K562 (cell line): ENCODE data around the gene IGF2. TPM values are rescaled to one million over a fixed set of nuclear protein-coding genes. Genes with fewer than 3 reads are reported as not detected.
A peak's percentile ranks its signal among the peaks of the same experiment; 100 is the strongest.

Experiments used
- ATAC-seq: fragments of 200-7000 bp; cut with Tn5 transposase; 3 replicates; pipeline ENCODE4 v1.9.1; 2020; ENCODE audit warnings: moderate library complexity
- BruUV-seq: library from RNA; stranded (reverse); fragments of 400-500 nt; replicated peaks from 2 replicates; lab custom pipeline; 2021; lab: Mats Ljungman, UMichigan
- CTCF ChIA-PET: fragments of 300-600 bp; formaldehyde crosslinking; extraction: SDS; loops from one replicate; lab custom pipeline; 2021; ENCODE audit warnings: low intra/inter-chr PET ratio; lab: Yijun Ruan, JAX
- POLR2A ChIA-PET: fragments of 300-600, 350-650 bp; sonication (Branson Sonifier 250); formaldehyde crosslinking; extraction: SDS; loops from one replicate; lab custom pipeline; 2021; ENCODE audit warnings: antibody characterized with exemption, inconsistent platforms; lab: Yijun Ruan, JAX
- DNase-seq, 4 experiments: peaks; one replicate each; pipeline versions ENCODE4 v3.0.0 to v3.0.0-alpha.2; 2011 to 2018; ENCODE audit warnings: low spot score in 3 of 4, mixed read lengths in 3 of 4; ENCODE audit errors: extremely low read depth in 1 of 4
- FAIRE-seq: peaks from 2 replicates; lab custom pipeline; 2011; peaks lifted over from hg19 to GRCh38; lab: Jason Lieb, UNC
- H2AFZ ChIP-seq: 2 replicates; pipeline ENCODE4 v1.6.0; 2011; ENCODE audit warnings: low read depth, low read length, control low read depth, inconsistent platforms
- H3K27ac ChIP-seq: fragments of 200-600 bp; 3 replicates; pipeline ENCODE4 v1.8.0; 2011; ENCODE audit warnings: low read depth, mild to moderate bottlenecking, control low read depth, inconsistent platforms, low read length, moderate library complexity, mixed read lengths; ENCODE audit errors: extremely low read depth
- H3K27me3 ChIP-seq, 2 experiments: fragments of 300-600 bp in 1 of 2; 2 replicates in 1 of 2; 3 replicates in 1 of 2; pipeline versions ENCODE4 v1.6.0 to v1.8.0; 2011; ENCODE audit warnings: inconsistent platforms in 2 of 2, low read length in 2 of 2, mild to moderate bottlenecking in 1 of 2, mixed read lengths in 1 of 2, moderate library complexity in 1 of 2; ENCODE audit not compliant: control insufficient read depth in 2 of 2, insufficient read depth in 2 of 2
- H3K36me3 ChIP-seq: fragments of 300-600 bp; 3 replicates; pipeline ENCODE4 v1.8.0; 2011; ENCODE audit warnings: mild to moderate bottlenecking, low read length, inconsistent platforms; ENCODE audit not compliant: control insufficient read depth, insufficient read depth
- H3K4me1 ChIP-seq, 2 experiments: fragments of 200-600 bp in 1 of 2; replicated peaks in 1 of 2; 2 replicates in 1 of 2; 3 replicates in 1 of 2; pipeline versions ENCODE4 v1.5.1 to v1.8.0; 2011; ENCODE audit warnings: inconsistent platforms in 2 of 2, low read length in 2 of 2, mild to moderate bottlenecking in 1 of 2, mixed read lengths in 1 of 2, moderate library complexity in 1 of 2; ENCODE audit not compliant: control insufficient read depth in 2 of 2, insufficient read depth in 2 of 2
- H3K4me2 ChIP-seq: 2 replicates; pipeline ENCODE4 v1.6.1; 2011; ENCODE audit warnings: low read length, control low read depth, inconsistent platforms, mixed read lengths; ENCODE audit not compliant: insufficient read depth
- H3K4me3 ChIP-seq: fragments of 200-600 bp; sonication (generic), shearing (Covaris generic); 2 replicates; pipeline ENCODE4 v1.5.1; 2016; ENCODE audit warnings: control low read depth, inconsistent platforms
- H3K79me2 ChIP-seq: fragments of 200-600 bp; 3 replicates; pipeline ENCODE4 v1.8.0; 2011; ENCODE audit warnings: low read length, inconsistent platforms; ENCODE audit not compliant: control insufficient read depth, insufficient read depth
- H3K9ac ChIP-seq, 2 experiments: 2 replicates each; pipeline versions ENCODE4 v1.6.0 to v1.6.1; 2011; ENCODE audit warnings: low read depth in 2 of 2, low read length in 2 of 2, control low read depth in 1 of 2, inconsistent platforms in 1 of 2, mild to moderate bottlenecking in 1 of 2, mixed read lengths in 1 of 2; ENCODE audit not compliant: insufficient read depth in 1 of 2
- H3K9me1 ChIP-seq: one replicate; pipeline ENCODE4 v1.6.0; 2011; ENCODE audit warnings: inconsistent platforms, mild to moderate bottlenecking, low read length, moderate library complexity; ENCODE audit not compliant: control insufficient read depth, insufficient read depth
- H3K9me3 ChIP-seq: replicated peaks from 2 replicates; pipeline ENCODE4 v1.5.1; 2011; ENCODE audit warnings: low read depth, low read length, inconsistent platforms; ENCODE audit not compliant: control insufficient read depth, insufficient read depth
- H4K20me1 ChIP-seq: replicated peaks from 2 replicates; pipeline ENCODE4 v1.6.1; 2011; ENCODE audit warnings: low read length, inconsistent platforms, mixed read lengths; ENCODE audit not compliant: control insufficient read depth, insufficient read depth
- ELF2 ChIP-seq: fragments of 250-450 bp; sonication (Bioruptor Pico); IDR thresholded peaks from 2 replicates; pipeline ENCODE4 v1.5.0; 2021; ENCODE audit warnings: mild to moderate bottlenecking
- HNRNPL ChIP-seq: fragments of 200-400 bp; formaldehyde crosslinking; IDR thresholded peaks from 2 replicates; pipeline ENCODE4 v1.6.1; 2017; ENCODE audit warnings: low read depth, mild to moderate bottlenecking, low read length
- LARP7 ChIP-seq: fragments of 450-650 bp; IDR thresholded peaks from 2 replicates; pipeline ENCODE4 v1.6.1; 2016
- MYBL2 ChIP-seq, 2 experiments: fragments of 450-650 bp in 1 of 2; sonication (generic) in 1 of 2; formaldehyde crosslinking in 1 of 2; IDR thresholded peaks; 2 replicates each; pipeline versions ENCODE4 v1.6.1 to v1.8.1; 2017 to 2022; ENCODE audit warnings: borderline replicate concordance in 1 of 2, inconsistent platforms in 1 of 2, low read depth in 1 of 2, mild to moderate bottlenecking in 1 of 2, missing genetic modification reagents in 1 of 2, moderate library complexity in 1 of 2
- PRMT5 ChIP-seq: sonication (generic); formaldehyde crosslinking; IDR thresholded peaks from 2 replicates; pipeline ENCODE4 v1.5.0; 2020; ENCODE audit warnings: missing genetic modification reagents
- RBM25 ChIP-seq: fragments of 200-400 bp; formaldehyde crosslinking; IDR thresholded peaks from 2 replicates; pipeline ENCODE4 v1.6.1; 2018; ENCODE audit warnings: low read length, low read depth, moderate library complexity; ENCODE audit not compliant: severe bottlenecking
- SLC30A9 ChIP-seq: fragments of 250-450 bp; sonication (Bioruptor Pico); IDR thresholded peaks from 2 replicates; pipeline ENCODE4 v1.8.0; 2022; ENCODE audit warnings: mild to moderate bottlenecking, moderate library complexity
- TBP ChIP-seq: optimal IDR thresholded peaks from 2 replicates; pipeline ENCODE3; 2011; ENCODE audit warnings: low read depth, low read length, improper control_type of control experiment
- ZC3H11A ChIP-seq: IDR thresholded peaks from 2 replicates; pipeline ENCODE4 v1.6.1; 2012; ENCODE audit warnings: low read depth, low read length, improper control_type of control experiment
- ZNF324 ChIP-seq: fragments of 250-450 bp; sonication (Bioruptor Pico); IDR thresholded peaks from 2 replicates; pipeline ENCODE4 v1.4.0; 2020; ENCODE audit warnings: mild to moderate bottlenecking
- ZNF354B ChIP-seq: fragments of 250-450 bp; sonication (Bioruptor Pico); IDR thresholded peaks from 2 replicates; pipeline ENCODE4 v1.4.0; 2020
- WGBS: fragments of 100-300 bp; shearing (Covaris generic); methylation state at CpG from one replicate; pipeline ENCODE4 v1.1.6; 2016; ENCODE audit warnings: low coverage, mixed read lengths; ENCODE audit not compliant: insufficient coverage; ENCODE audit errors: missing lambda C conversion rate; 5-methylcytosine and 5-hydroxymethylcytosine counted together
- in situ Hi-C: fragments of 300-500 bp; cut with MboI; formaldehyde crosslinking; loops from 4 replicates; pipeline ENCODE4 v1.15.0; 2018; ENCODE audit warnings: inconsistent platforms, mixed read lengths
- intact Hi-C: fragments of 100-400 bp; cut with micrococcal nuclease; formaldehyde crosslinking; loops from 2 replicates; pipeline ENCODE4 v1.14.2; 2022
- polyA plus RNA-seq, 8 experiments: library from polyadenylated mRNA; depleted of rRNA in 4 of 8; stranded (reverse) in 5 of 8; unstranded in 3 of 8; fragments of >200 nt; fragmentation: Nextera tagmentation in 2 of 8; fragmentation: Illumina TruSeq in 1 of 8; extraction: Ambion mirVana in 2 of 8; extraction: Trizol in 1 of 8; gene quantifications; 2 replicates each; pipeline versions ENCODE4 v1.2.1 to v1.2.3, GENCODE V29; 2011 to 2014; ENCODE audit warnings: inconsistent platforms in 1 of 8, missing spikeins in 1 of 8
- total RNA-seq, 7 experiments: library from RNA; depleted of rRNA in 6 of 7; stranded (reverse); fragments of >200 nt in 6 of 7; fragmentation: Illumina TruSeq in 2 of 7; extraction: Trizol in 2 of 7; gene quantifications; 2 replicates each; pipeline versions ENCODE4 v1.2.1 to v1.2.3, GENCODE V29; 2011 to 2021; ENCODE audit warnings: low replicate concordance in 1 of 7
- TF ChIP-seq, protein P1 (sequence below): fragments of 250-450 bp; sonication (Bioruptor Pico); IDR thresholded peaks from 2 replicates; pipeline ENCODE4 v1.9.0; 2021; ENCODE audit warnings: mild to moderate bottlenecking
- TF ChIP-seq, protein P2 (sequence below): sonication (generic); formaldehyde crosslinking; IDR thresholded peaks from 2 replicates; pipeline ENCODE4 v1.8.0; 2023; ENCODE audit warnings: mild to moderate bottlenecking, missing genetic modification reagents
- TF ChIP-seq, protein P3 (sequence below): fragments of 250-450 bp; sonication (Bioruptor Pico); IDR thresholded peaks from 2 replicates; pipeline ENCODE4 v1.8.0; 2021; ENCODE audit warnings: moderate library complexity, mild to moderate bottlenecking, inconsistent platforms

Gene IGF2
- total and polyA plus RNA-seq, 9 of the 15 experiments (the other 6 are each of a cell fraction or from before 2014, with no cell fraction given): 0.16 TPM; not detected in 8

DNA sequence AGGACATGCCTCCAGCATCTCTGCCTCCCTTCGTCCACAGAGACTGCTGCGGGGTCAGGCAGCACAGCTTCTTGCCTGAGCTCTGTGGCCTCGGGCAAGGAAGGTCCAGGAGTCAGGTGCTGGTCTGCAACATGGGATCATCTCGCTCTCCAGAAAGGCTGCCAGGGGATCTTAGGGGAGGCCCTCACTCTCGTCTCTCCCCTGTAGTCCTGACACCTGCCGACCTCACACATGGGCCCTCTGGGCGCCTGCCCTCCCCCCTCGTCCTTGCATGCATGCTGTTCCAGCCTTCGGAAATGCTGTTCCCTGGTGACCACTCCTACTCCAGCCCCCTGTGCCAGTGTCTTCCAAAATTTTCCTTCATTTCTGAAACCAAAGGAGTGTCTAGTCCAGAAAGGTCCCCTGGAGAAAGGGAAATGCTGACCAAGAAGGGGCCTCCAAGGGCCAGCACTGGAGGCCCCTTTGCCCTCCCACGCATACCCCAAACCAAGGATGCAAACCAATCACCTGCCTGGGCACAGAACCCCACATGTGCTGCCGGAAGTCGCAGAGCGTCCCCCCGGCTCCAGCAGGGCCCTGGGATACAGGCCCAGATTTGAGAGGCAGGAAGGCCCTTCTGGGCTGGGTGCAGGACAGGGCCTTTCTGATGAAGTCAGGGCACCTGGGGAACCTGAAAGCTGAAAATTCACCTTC, 41.0 kb downstream of the IGF2 start (continued):
- TF ChIP-seq, protein P1, sequence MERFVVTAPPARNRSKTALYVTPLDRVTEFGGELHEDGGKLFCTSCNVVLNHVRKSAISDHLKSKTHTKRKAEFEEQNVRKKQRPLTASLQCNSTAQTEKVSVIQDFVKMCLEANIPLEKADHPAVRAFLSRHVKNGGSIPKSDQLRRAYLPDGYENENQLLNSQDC (CRISPR knock-in tag): no peak
- TF ChIP-seq, protein P2, sequence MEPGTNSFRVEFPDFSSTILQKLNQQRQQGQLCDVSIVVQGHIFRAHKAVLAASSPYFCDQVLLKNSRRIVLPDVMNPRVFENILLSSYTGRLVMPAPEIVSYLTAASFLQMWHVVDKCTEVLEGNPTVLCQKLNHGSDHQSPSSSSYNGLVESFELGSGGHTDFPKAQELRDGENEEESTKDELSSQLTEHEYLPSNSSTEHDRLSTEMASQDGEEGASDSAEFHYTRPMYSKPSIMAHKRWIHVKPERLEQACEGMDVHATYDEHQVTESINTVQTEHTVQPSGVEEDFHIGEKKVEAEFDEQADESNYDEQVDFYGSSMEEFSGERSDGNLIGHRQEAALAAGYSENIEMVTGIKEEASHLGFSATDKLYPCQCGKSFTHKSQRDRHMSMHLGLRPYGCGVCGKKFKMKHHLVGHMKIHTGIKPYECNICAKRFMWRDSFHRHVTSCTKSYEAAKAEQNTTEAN (CRISPR knock-in tag): no peak
- TF ChIP-seq RBM25 (no peak), ZNF354B (no peak), LARP7 (no peak), ZNF324 (CRISPR knock-in tag) (no peak)
- TF ChIP-seq, protein P3, sequence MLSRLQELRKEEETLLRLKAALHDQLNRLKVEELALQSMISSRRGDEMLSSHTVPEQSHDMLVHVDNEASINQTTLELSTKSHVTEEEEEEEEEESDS (CRISPR knock-in tag): no peak

DNA sequence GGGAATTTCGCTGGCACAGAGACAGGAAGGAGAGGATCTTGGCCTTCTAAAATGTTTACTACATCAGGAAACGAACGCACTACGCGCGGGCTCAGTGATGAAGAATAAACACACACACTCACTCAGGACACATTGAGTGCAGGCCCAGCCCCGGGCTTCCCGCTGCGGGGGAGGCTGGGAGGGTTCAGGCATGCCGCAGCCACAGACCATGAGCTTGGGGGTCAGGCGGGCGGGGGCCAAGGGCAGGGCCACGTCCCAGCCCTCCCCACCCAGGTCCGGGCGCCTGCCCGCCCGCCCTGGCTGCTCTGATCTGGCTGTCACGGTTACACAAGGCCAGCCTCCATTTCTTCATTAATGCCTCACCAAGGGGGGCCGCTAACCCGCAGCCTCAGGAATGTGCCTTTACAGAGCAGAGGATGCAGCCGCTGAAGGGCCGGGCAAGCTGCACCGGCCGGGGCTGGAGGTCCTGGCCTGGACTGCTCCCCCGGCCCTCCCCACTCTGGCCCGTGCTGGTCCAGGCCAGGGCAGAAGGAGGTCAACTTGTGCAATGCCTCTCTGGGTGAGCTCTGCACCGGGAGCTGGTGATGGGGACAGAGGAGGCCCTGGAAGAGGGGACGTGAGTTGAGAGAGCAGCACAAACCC, 41.7 kb downstream of the IGF2 start:
- H2AFZ ChIP-seq: no peak overlapping the region
- intact Hi-C loops (no loop called here), in situ Hi-C loops (no loop called here)
- DNase-seq (peak in 3 of 4 experiments; percentile 8 to 37 (median 28)), ATAC-seq (peak; percentile 32), FAIRE-seq (no peak)
- H3K27ac ChIP-seq: no peak overlapping the region
- no peak overlapping the region for H3K4me3 ChIP-seq
- H3K4me1 ChIP-seq: peaks cover 0 to 22% of the 10 kb centered on the region in 2 experiments; a peak in 1 of 5 replicates
- no TSS peak for BruUV-seq
- ChIA-PET POLR2A (interaction anchor here (0.5 kb wide), 1 partner anchor 478 kb away, joined by 4 read pairs; no protein-coding TSS in a partner anchor), CTCF (no interaction called here)
- WGBS: 5% methylated on average over 16 of the region's 28 CpGs
- peaks cover 4 to 51% of the 10 kb centered on the region in 2 experiments; a peak in 3 of 5 replicates for H3K27me3 ChIP-seq
- H3K9me3 ChIP-seq: no peaks in the 10 kb centered on the region
- H3K9me1 ChIP-seq: no peaks in the 10 kb centered on the region
- H3K9ac ChIP-seq: no peak overlapping the region
- H3K79me2 ChIP-seq: no peaks in the 10 kb centered on the region
- no peaks in the 10 kb centered on the region for H3K36me3 ChIP-seq
- H3K4me2 ChIP-seq: no peak overlapping the region
- H4K20me1 ChIP-seq: peaks cover 22% of the 10 kb centered on the region; the same call in 1 of the 2 replicates
- TF ChIP-seq HNRNPL (no peak), MYBL2 (IDR thresholded peaks at IDR 0.05; ENCODE audit: low read depth) (no peak), MYBL2 (CRISPR knock-in tag; IDR thresholded peaks at IDR 0.05; ENCODE audit: borderline replicate concordance) (no peak), ELF2 (no peak), PRMT5 (CRISPR knock-in tag) (no peak), ZC3H11A (no peak), SLC30A9 (CRISPR knock-in tag) (no peak), TBP (no peak)
